Measurements from ENCODE around the gene MNX1. TPM values are rescaled to one million over a fixed set of nuclear protein-coding genes. Genes with fewer than 3 reads are reported as not detected.

Gene MNX1
- total RNA-seq, 2 experiments from 2014 or later: not detected

- H3K27ac Mint-ChIP-seq: no peak overlapping the region
- H3K4me1 Mint-ChIP-seq: peaks cover 4% of the 10 kb centered on the region
- no peaks in the 10 kb centered on the region for H3K36me3 Mint-ChIP-seq
- H3K9me3 Mint-ChIP-seq: no peaks in the 10 kb centered on the region
- H3K27me3 Mint-ChIP-seq: peaks cover 81% of the 10 kb centered on the region
- POLR2A ChIA-PET: no interaction called here
- H3K4me3 Mint-ChIP-seq: no peak overlapping the region
- no peak for DNase-seq
- no peak for ATAC-seq (ENCODE audit: low read depth)
These were observed 13.1 kb upstream of the MNX1 start for GRCh38 chr7:157023589-157023905.

- H3K9me3 Mint-ChIP-seq: no peaks in the 10 kb centered on the region
- peaks cover 5% of the 10 kb centered on the region for H3K4me1 Mint-ChIP-seq
- no peaks in the 10 kb centered on the region for H3K36me3 Mint-ChIP-seq
- H3K4me3 Mint-ChIP-seq: no peak overlapping the region
- no peak overlapping the region for H3K27ac Mint-ChIP-seq
- DNase-seq (no peak), ATAC-seq (ENCODE audit: low read depth) (no peak)
- peaks cover 78% of the 10 kb centered on the region for H3K27me3 Mint-ChIP-seq
- POLR2A ChIA-PET: no interaction called here
These were observed 12.5 kb upstream of the MNX1 start for GRCh38 chr7:157022681-157023588.

- ATAC-seq (ENCODE audit: low read depth) (no peak), DNase-seq (no peak)
- no peak overlapping the region for H3K27ac Mint-ChIP-seq
- H3K27me3 Mint-ChIP-seq: peaks cover 80% of the 10 kb centered on the region
- POLR2A ChIA-PET: no interaction called here
- peaks cover 5% of the 10 kb centered on the region for H3K4me1 Mint-ChIP-seq
- H3K36me3 Mint-ChIP-seq: no peaks in the 10 kb centered on the region
- H3K4me3 Mint-ChIP-seq: no peak overlapping the region
- no peaks in the 10 kb centered on the region for H3K9me3 Mint-ChIP-seq
These were observed 11.6 kb upstream of the MNX1 start for GRCh38 chr7:157021871-157022680.

- no peak for DNase-seq
- no peaks in the 10 kb centered on the region for H3K36me3 Mint-ChIP-seq
- POLR2A ChIA-PET: no interaction called here
- H3K9me3 Mint-ChIP-seq: no peaks in the 10 kb centered on the region
- H3K4me1 Mint-ChIP-seq: peaks cover 10% of the 10 kb centered on the region
- peaks cover 80% of the 10 kb centered on the region for H3K27me3 Mint-ChIP-seq
- H3K4me3 Mint-ChIP-seq: no peak overlapping the region
- ATAC-seq (ENCODE audit: low read depth): no peak
- H3K27ac Mint-ChIP-seq: no peak overlapping the region
These were observed 10.8 kb upstream of the MNX1 start for GRCh38 chr7:157021071-157021870.

GRCh38 chr7:157020514-157021070 lies 10.1 kb upstream of the MNX1 start:
- ATAC-seq (ENCODE audit: low read depth): no peak
- H3K4me3 Mint-ChIP-seq: no peak overlapping the region
- peaks cover 14% of the 10 kb centered on the region for H3K4me1 Mint-ChIP-seq
- H3K27ac Mint-ChIP-seq: peak overlapping the region; percentile 8
- H3K36me3 Mint-ChIP-seq: no peaks in the 10 kb centered on the region
- peak; percentile 41 for DNase-seq
- H3K27me3 Mint-ChIP-seq: peaks cover 82% of the 10 kb centered on the region
- H3K9me3 Mint-ChIP-seq: no peaks in the 10 kb centered on the region
- POLR2A ChIA-PET: no interaction called here

GRCh38 chr7:157019718-157020451 lies 9.4 kb upstream of the MNX1 start:
- POLR2A ChIA-PET: interaction anchor here (1.2 kb wide), 1 partner anchor 11 kb away, joined by 3 read pairs; no protein-coding TSS in a partner anchor
- no peak overlapping the region for H3K27ac Mint-ChIP-seq
- H3K4me1 Mint-ChIP-seq: peaks cover 14% of the 10 kb centered on the region
- no peak for ATAC-seq (ENCODE audit: low read depth)
- no peak for DNase-seq
- H3K4me3 Mint-ChIP-seq: no peak overlapping the region
- H3K27me3 Mint-ChIP-seq: peaks cover 81% of the 10 kb centered on the region
- H3K36me3 Mint-ChIP-seq: no peaks in the 10 kb centered on the region
- no peaks in the 10 kb centered on the region for H3K9me3 Mint-ChIP-seq

GRCh38 chr7:157018997-157019608 lies 8.6 kb upstream of the MNX1 start:
- peak overlapping the region; percentile 70 for H3K4me3 Mint-ChIP-seq
- ATAC-seq (ENCODE audit: low read depth) (peak; percentile 27), DNase-seq (no peak)
- H3K27ac Mint-ChIP-seq: no peak overlapping the region
- H3K36me3 Mint-ChIP-seq: no peaks in the 10 kb centered on the region
- H3K9me3 Mint-ChIP-seq: no peaks in the 10 kb centered on the region
- H3K4me1 Mint-ChIP-seq: peaks cover 17% of the 10 kb centered on the region
- H3K27me3 Mint-ChIP-seq: peaks cover 81% of the 10 kb centered on the region
- POLR2A ChIA-PET: interaction anchor here (1.2 to 1.3 kb wide), 2 partner anchors 10 to 13 kb away, joined by 3 to 4 read pairs; no protein-coding TSS in a partner anchor

GRCh38 chr7:157018328-157018996 lies 8.0 kb upstream of the MNX1 start:
- DNase-seq (peak; percentile 42), ATAC-seq (ENCODE audit: low read depth) (no peak)
- no peak overlapping the region for H3K27ac Mint-ChIP-seq
- H3K4me3 Mint-ChIP-seq: peak overlapping the region; percentile 70
- POLR2A ChIA-PET: interaction anchor here (1.2 to 1.3 kb wide), 2 partner anchors 10 to 12 kb away, joined by 3 to 4 read pairs; no protein-coding TSS in a partner anchor
- H3K27me3 Mint-ChIP-seq: peaks cover 81% of the 10 kb centered on the region
- no peaks in the 10 kb centered on the region for H3K9me3 Mint-ChIP-seq
- peaks cover 19% of the 10 kb centered on the region for H3K4me1 Mint-ChIP-seq
- H3K36me3 Mint-ChIP-seq: no peaks in the 10 kb centered on the region

- ATAC-seq (ENCODE audit: low read depth) (no peak), DNase-seq (no peak)
- H3K27me3 Mint-ChIP-seq: peaks cover 81% of the 10 kb centered on the region
- H3K36me3 Mint-ChIP-seq: no peaks in the 10 kb centered on the region
- peaks cover 18% of the 10 kb centered on the region for H3K4me1 Mint-ChIP-seq
- H3K9me3 Mint-ChIP-seq: no peaks in the 10 kb centered on the region
- no peak overlapping the region for H3K4me3 Mint-ChIP-seq
- no peak overlapping the region for H3K27ac Mint-ChIP-seq
- POLR2A ChIA-PET: interaction anchor here (1.3 kb wide), 1 partner anchor 12 kb away, joined by 4 read pairs; no protein-coding TSS in a partner anchor
These were observed 7.3 kb upstream of the MNX1 start for GRCh38 chr7:157017603-157018327.

- Mint-ChIP-seq H3K4me3 (peak overlapping the region; percentile 22), H3K27me3 (peaks cover 81% of the 10 kb centered on the region), H3K36me3 (no peaks in the 10 kb centered on the region), H3K9me3 (no peaks in the 10 kb centered on the region), H3K4me1 (peaks cover 17% of the 10 kb centered on the region), H3K27ac (no peak overlapping the region)
- DNase-seq: no peak
- no peak for ATAC-seq (ENCODE audit: low read depth)
- POLR2A ChIA-PET: no interaction called here
These were observed 6.7 kb upstream of the MNX1 start for GRCh38 chr7:157017149-157017548.

- peak; percentile 50 for DNase-seq
- no peaks in the 10 kb centered on the region for H3K9me3 Mint-ChIP-seq
- peaks cover 83% of the 10 kb centered on the region for H3K27me3 Mint-ChIP-seq
- H3K4me1 Mint-ChIP-seq: peaks cover 23% of the 10 kb centered on the region
- no peak overlapping the region for H3K27ac Mint-ChIP-seq
- ATAC-seq (ENCODE audit: low read depth): peak; percentile 50
- H3K36me3 Mint-ChIP-seq: no peaks in the 10 kb centered on the region
- peak overlapping the region; percentile 22 for H3K4me3 Mint-ChIP-seq
- POLR2A ChIA-PET: no interaction called here
These were observed 6.0 kb upstream of the MNX1 start for GRCh38 chr7:157016352-157017041.
